ENCODE measurements around the gene CFAP97.

The CFAP97 gene

DNA sequence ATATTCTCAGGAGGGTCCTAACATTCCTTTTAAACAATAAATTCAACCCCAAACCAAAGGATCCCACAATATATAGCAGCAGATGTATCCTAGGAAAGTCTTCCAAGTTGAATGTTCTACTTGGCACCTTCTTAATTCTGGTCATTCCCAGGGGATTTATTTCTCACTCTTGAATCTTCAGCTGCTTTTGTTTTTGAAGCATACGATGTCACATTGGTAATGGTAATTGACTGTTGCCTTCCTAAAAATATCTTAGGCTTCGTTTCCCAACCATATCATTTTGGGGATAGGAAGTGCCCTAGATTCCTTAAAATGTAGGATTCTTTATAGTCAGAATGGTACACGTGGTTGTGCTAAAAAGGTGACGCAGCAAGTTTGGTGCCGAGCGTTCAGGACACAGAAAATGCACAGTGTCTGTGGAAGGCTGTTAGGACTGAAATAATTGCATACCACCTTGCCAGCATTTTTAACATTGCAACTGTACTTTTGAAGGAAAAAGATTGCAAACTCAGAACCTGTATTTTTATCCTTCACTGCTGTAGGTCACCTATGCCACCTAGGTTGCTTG is 13.7 kb upstream of the CFAP97 start:
- H3K9ac ChIP-seq, result no peak overlapping the region
- H3K4me3 ChIP-seq (IDR thresholded peaks at IDR 0.05; ENCODE audit: insufficient read depth, low read depth, low read length), result no peak overlapping the region
- H3K27me3 ChIP-seq (ENCODE audit: insufficient read depth, low read depth), result no peaks in the 10 kb centered on the region
- no peak overlapping the region for H3K4me2 ChIP-seq
- H3K36me3 ChIP-seq (ENCODE audit: insufficient read depth), result no peaks in the 10 kb centered on the region
- TF ChIP-seq, protein P1, sequence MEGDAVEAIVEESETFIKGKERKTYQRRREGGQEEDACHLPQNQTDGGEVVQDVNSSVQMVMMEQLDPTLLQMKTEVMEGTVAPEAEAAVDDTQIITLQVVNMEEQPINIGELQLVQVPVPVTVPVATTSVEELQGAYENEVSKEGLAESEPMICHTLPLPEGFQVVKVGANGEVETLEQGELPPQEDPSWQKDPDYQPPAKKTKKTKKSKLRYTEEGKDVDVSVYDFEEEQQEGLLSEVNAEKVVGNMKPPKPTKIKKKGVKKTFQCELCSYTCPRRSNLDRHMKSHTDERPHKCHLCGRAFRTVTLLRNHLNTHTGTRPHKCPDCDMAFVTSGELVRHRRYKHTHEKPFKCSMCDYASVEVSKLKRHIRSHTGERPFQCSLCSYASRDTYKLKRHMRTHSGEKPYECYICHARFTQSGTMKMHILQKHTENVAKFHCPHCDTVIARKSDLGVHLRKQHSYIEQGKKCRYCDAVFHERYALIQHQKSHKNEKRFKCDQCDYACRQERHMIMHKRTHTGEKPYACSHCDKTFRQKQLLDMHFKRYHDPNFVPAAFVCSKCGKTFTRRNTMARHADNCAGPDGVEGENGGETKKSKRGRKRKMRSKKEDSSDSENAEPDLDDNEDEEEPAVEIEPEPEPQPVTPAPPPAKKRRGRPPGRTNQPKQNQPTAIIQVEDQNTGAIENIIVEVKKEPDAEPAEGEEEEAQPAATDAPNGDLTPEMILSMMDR (conservative IDR thresholded peaks at IDR 0.05; ENCODE audit: low read depth, low read length), result no peak
- no peak overlapping the region for H3K27ac ChIP-seq
- H2AFZ ChIP-seq (ENCODE audit: low read depth), result no peak overlapping the region
- peaks cover 23% of the 10 kb centered on the region; the same call in 1 of the 2 replicates for H3K79me2 ChIP-seq (ENCODE audit: insufficient read depth, low read depth)
- H3K4me1 ChIP-seq (ENCODE audit: low read depth, poor library complexity, severe bottlenecking), result peaks cover 9% of the 10 kb centered on the region
- no peaks in the 10 kb centered on the region for H4K20me1 ChIP-seq (ENCODE audit: insufficient read depth)

DNA sequence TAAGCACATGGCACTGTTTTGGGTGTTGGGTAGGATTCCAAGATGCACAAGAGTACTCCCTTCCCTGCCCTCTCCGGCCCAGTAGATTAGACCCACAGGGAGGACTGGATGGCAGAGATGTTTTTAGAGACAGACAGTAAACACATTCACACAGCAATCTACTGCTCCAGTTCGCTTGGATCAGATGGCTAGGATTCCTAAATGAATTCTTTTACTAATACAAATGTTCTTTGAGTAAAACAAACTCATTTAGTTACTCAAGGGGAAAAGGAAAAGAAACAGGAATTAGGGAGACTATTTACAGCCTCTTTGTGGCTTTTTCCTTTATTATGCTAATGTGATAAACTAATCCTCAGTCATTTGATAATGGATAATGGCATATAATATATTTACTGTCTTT is 11.5 kb upstream of the CFAP97 start:
- Histone ChIP-seq H3K4me3 (IDR thresholded peaks at IDR 0.05; ENCODE audit: insufficient read depth, low read depth, low read length) (no peak overlapping the region), H3K9ac (no peak overlapping the region), H3K27me3 (ENCODE audit: insufficient read depth, low read depth) (no peaks in the 10 kb centered on the region), H3K36me3 (ENCODE audit: insufficient read depth) (no peaks in the 10 kb centered on the region), H3K27ac (no peak overlapping the region), H3K79me2 (ENCODE audit: insufficient read depth, low read depth) (peaks cover 41% of the 10 kb centered on the region; the same call in 1 of the 2 replicates), H4K20me1 (ENCODE audit: insufficient read depth) (no peaks in the 10 kb centered on the region), H3K4me1 (ENCODE audit: low read depth, poor library complexity, severe bottlenecking) (peaks cover 20% of the 10 kb centered on the region), H2AFZ (ENCODE audit: low read depth) (no peak overlapping the region), H3K4me2 (no peak overlapping the region)
- TF ChIP-seq, protein P1 (conservative IDR thresholded peaks at IDR 0.05; ENCODE audit: low read depth, low read length), result no peak

DNA sequence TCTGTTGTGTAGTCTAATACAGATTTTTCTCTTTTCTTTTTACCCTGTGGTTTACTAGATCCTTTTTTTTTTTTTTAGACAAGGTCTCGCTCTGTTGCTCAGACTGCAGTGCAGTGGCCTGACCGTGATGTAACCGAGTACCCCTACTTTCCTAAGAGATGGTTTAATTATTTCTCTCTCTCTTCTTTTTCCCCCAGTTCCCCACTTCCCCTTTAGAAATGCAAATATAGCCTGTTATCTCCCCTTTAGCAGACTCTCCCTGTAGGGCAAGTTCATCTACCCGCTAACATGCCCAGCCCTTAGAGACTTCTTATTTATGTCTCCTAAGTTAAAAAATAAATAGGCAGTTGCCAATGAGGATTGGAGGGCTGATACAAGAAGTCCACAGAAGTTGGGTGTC is 10.1 kb upstream of the CFAP97 start:
- Histone ChIP-seq H2AFZ (ENCODE audit: low read depth) (no peak overlapping the region), H3K79me2 (ENCODE audit: insufficient read depth, low read depth) (peaks cover 41% of the 10 kb centered on the region; the same call in 1 of the 2 replicates), H3K9ac (no peak overlapping the region), H4K20me1 (ENCODE audit: insufficient read depth) (no peaks in the 10 kb centered on the region), H3K4me2 (no peak overlapping the region), H3K4me1 (ENCODE audit: low read depth, poor library complexity, severe bottlenecking) (peaks cover 14% of the 10 kb centered on the region), H3K27ac (no peak overlapping the region), H3K4me3 (IDR thresholded peaks at IDR 0.05; ENCODE audit: insufficient read depth, low read depth, low read length) (no peak overlapping the region), H3K36me3 (ENCODE audit: insufficient read depth) (no peaks in the 10 kb centered on the region), H3K27me3 (ENCODE audit: insufficient read depth, low read depth) (no peaks in the 10 kb centered on the region)
- TF ChIP-seq, protein P1 (conservative IDR thresholded peaks at IDR 0.05; ENCODE audit: low read depth, low read length), result no peak

DNA sequence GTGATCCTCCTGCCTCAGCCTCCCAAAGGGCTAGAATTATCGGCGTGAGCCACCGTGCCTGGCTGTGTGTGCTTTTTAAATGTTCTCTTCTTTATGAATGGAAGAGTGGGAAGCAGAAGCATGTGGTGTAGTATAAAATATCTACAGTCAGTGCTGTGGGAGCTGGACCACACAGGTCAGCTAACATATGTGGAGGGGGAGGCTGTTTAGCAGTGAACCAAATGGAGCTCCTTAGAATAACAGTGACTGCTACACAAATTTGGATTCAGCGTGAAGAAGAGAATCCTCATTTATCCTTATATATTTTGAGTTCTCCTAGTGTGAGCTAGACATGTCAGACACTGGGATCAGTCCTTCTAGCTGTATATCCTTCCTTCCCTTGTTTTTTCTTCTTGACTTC is 8.8 kb upstream of the CFAP97 start:
- no peak overlapping the region for H3K4me3 ChIP-seq (IDR thresholded peaks at IDR 0.05; ENCODE audit: insufficient read depth, low read depth, low read length)
- H3K79me2 ChIP-seq (ENCODE audit: insufficient read depth, low read depth), result peaks cover 41% of the 10 kb centered on the region; the same call in 1 of the 2 replicates
- H4K20me1 ChIP-seq (ENCODE audit: insufficient read depth), result no peaks in the 10 kb centered on the region
- no peak overlapping the region for H3K27ac ChIP-seq
- H3K27me3 ChIP-seq (ENCODE audit: insufficient read depth, low read depth), result no peaks in the 10 kb centered on the region
- H3K4me2 ChIP-seq, result no peak overlapping the region
- no peak overlapping the region for H3K9ac ChIP-seq
- TF ChIP-seq, protein P1 (conservative IDR thresholded peaks at IDR 0.05; ENCODE audit: low read depth, low read length), result no peak
- peaks cover 20% of the 10 kb centered on the region for H3K4me1 ChIP-seq (ENCODE audit: low read depth, poor library complexity, severe bottlenecking)
- H2AFZ ChIP-seq (ENCODE audit: low read depth), result no peak overlapping the region
- H3K36me3 ChIP-seq (ENCODE audit: insufficient read depth), result no peaks in the 10 kb centered on the region

All from KMS-11 (cell line).